GM18526 (cell line): ENCODE results near the gene PLD3.
A peak's percentile ranks its signal among the peaks of the same experiment; 100 is the strongest.

Experiments used
- POLR2A ChIP-seq: IDR thresholded peaks from 3 replicates; pipeline ENCODE4 v1.6.1; 2011; ENCODE audit not compliant: insufficient read length; ENCODE audit errors: extremely low read depth

The PLD3 gene

DNA sequence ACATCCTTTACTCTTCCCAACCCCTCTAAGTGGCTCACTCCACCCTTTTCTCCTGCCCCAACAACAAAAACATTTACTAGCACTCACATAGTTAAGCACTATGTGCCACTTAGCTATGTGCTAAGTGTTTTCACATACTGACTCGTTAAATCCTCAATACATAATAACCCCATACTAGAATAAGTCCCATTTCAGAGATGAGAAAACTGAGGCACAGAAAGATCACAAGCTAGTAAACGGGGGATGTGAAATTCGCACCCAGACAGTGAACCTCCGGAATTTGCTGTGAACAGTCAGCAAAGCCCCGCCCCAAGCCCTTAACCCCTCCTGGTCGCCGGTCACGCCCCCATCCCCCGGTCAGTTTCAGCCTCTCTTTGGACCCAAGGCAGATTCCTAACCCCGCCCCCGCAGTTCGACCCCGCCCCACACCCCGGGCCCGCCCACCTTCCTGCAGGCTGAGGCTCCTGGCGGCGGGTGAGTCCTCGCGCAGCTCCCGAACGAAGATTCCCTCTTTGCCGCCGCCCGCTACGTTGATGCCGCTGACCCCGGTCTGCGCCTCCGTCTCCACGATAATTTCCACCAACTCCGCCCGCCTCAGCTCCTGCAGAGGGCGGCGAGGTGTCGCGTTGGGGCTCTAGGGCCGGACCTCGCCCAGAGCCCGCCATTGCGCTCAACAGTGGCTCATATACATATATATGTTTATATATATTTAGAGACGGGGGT, 54.9 kb downstream of the PLD3 start:
- no peak for TF ChIP-seq POLR2A

DNA sequence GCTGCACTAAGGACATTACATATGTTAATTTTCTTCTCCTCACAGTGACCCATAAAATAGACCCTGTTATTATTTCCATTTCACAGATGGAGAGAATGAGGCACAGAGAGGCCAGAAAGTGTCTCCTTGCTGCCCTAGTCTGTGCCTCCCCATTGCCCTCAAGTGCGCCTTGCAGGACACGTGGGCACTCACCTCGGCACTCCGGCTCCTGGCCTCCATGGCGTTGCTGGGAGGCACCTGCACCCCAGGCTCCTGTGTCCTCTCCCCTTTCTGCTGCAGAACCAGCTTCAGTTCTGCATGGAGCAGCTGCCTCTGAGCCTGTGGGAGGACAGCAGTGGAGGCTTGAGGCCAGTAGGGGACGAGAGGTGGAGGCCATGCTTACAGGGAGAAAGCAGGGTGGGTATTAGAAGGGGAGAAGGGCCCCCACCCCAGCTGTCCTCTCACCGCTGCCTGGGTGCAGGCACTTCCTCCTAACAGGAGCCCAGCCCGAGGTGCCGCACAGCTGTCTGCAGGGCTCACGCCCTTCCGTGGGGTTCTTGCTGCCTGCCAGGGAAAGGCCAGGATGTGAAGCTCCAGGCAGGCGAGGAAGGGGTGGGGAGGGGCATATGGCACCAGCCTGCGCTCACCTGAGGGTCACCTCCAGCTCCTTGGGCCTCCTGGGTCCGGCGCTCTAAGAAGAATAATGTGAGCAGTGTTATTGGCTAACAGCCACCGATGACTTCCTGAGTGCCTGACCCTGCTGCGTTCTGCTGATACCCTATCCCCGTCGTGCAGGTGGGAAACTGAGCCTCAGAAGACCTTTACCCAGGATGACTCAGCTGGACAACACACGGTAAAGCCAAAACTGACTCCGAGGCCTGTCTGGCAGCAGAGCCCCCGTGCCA, 59.5 kb downstream of the PLD3 start:
- no peak for TF ChIP-seq POLR2A

DNA sequence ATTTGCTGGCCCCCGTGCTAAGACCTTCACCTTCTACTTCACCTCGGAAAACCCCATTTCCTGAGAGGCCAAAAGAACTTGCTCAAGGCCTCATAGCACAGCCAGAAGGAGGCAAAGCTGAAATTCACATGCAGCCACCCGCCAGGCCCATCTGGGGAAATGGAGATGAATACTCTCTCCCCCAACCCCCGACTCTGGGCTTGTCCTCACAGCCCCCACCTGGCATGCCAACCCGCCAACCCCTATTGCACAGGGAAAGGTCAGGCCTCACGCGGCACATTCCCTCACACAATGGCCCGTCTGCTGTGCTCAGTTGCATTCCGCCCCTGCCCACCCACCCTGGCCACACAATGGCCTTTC, 61.5 kb downstream of the PLD3 start:
- no peak for TF ChIP-seq POLR2A

DNA sequence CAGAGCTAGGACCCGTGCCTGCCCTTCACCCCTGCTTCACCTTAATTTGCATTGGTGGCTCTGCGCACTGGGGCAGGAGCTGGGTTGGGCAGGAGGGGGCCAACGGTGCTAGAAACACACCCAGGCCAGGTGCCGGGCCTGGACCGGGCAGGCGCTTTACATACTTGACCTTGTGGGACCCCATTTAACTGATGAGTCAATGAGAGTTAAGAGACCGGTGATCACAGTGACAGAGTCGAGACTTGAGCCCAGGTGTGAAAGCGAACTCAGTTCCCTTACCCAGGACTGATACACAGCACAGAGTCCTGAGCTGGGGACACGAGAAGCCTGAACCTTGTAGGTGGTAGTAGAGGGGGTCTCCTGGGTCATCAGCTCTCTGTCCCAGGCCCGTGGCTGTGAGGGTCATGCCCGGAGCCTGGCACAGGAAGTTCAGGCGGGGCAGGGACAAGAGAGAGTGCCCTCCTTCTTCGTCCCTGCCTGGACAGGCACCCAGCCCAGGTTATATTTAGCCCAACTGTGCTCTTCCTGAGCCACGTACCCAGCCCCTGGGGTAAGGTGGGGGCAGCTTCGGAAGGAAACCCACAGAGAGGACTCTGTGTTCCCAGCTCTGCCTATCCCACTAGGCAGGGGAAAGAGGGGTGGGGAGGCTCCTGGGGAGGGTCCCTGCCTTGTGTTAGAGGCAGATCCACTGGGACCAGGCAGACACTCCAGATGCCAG, 62.8 kb downstream of the PLD3 start:
- TF ChIP-seq POLR2A: no peak

DNA sequence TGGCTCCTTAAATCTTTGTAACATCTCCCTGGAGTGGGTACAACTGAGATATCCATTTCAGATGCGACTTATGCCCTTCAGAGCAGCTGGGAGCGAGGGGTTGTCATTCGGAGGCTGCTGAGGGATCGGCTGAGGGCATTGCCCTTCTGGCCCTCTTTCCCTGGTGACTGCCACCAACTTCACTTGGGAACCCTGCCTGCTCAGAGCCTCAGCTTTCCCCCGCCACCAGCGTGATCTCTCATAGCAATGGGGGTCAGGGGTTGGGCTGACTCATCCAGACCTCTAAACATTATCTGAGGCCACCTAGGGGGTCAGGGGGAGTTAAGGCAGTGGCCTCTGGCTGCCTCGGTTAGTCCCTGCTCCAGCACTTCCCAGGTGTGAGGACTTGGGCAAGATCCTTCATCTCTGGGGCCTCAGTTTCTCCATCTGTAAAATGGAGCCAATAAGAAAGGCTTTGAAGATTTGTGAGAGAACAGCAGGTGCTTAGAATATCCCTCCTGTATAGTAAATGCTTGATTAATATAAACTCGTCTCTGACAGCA, 63.5 kb downstream of the PLD3 start:
- no peak for TF ChIP-seq POLR2A

DNA sequence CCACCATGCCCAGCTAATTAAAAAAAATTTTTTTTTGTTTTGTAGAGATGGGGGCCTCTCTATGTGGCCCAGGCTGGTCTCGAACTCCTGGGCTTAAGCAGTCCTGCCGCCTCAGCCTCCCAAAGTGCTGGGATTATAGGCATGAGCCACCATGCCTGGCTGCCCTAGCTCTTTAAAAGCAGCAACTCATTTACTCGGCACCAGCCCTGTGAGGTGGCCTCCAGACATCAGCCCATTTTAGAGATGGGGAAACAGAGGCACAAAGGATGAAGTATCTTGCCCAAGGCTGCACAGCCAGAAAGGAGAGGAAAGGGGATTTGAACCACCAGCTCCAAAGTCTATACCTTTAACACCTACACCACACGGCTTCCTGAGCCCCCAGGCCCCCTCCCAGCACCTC, 64.4 kb downstream of the PLD3 start:
- TF ChIP-seq POLR2A: no peak

DNA sequence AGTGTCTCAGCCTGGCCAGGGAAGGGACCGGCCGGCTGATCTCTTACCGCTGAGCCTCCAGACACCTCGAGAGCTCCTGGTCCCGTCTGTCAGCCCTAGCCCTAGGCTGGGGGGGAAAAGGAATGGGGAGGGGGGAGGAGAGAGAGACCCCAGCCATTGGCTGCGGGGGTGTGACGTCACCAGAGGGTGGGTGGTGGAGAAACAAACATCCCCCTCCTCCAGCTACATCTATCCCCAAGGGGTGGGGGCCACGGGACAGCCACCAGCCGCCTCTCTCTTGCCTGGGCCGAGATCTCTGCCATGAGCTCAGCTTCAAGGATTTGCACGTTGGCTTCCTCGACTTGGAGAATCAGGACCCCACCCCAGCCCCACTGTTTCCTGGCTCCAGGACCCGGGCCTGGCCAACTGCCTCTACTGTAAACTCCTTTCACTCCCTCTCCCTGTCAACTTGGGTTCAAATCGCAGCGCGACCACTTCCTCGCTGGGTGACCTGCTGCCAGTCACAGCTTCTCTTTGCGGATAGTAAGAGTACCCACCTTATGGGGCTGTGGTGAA, 64.9 kb downstream of the PLD3 start, which contains the start of gene PRX:
Gene PRX, minus strand, starts transcription at position 88 of the 555 bp plus-strand sequence. CDS start 5,446 bp downstream, outside the sequence.
- TF ChIP-seq POLR2A: no peak

DNA sequence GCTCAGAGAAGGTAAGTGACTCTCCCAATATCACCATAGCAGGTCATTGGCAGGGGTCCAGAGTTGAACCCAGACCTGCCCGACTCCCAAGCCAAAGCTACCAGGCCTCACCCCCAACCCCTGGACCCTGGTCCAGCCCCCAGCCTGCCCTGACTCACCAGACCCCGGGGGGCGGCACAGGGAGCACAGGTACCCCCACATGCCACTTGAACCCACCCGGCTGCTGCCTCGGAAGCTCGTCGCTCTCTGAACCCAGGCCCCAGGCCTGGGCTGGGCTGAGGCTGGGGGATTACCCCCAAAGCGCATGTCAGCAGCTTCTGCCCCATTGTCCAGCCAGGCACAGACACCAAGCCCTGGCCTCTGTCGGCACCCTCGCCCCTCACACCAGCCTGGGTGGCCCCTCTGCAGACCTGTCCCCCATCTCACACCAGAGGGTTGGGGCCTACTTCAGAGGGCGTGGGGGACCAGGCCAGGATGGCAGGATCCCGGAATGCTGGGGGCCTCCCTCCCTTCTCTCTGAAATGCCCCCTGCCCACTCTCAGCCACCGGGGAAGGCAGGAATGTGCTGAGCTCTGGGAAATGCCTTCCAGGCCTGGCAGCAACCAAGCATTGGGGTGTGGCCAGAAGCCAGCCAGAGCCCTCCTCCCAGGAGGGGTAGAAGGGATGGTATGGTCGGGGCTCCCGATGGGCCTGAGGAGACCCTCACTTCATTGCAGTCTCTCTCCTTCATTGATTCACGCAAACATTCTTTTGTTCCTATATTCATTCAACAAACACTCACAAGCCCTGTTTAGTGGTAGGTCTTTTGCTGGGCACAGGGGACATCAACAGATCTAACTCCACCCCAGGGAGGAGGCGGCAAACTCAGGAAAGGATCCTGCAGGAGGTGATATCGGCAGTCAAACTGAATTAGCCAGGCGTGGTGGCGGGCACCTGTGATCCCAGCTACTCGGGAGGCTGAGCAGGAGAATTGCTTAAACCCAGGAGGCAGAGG, 66.3 kb downstream of the PLD3 start:
- no peak for TF ChIP-seq POLR2A

DNA sequence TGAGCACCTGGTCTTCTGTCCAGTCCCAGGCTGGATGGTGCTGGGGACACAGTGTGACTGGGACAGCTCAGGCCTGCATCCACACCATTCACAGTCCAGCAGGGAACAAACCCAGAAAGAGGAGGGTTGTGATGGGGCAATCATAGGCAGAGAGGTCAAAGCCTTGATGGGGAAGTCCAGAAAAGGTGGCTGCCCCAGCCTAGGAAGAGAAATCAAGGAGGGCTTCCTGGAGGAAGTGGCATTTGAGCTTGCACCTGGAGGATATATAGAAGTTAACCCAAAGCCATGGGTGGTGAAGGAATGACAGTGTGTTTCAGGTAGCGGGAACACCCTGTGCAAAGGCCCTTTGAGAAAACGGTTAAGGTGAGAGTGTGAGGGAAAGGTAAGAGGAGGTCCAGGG, 67.3 kb downstream of the PLD3 start:
- TF ChIP-seq POLR2A: no peak

DNA sequence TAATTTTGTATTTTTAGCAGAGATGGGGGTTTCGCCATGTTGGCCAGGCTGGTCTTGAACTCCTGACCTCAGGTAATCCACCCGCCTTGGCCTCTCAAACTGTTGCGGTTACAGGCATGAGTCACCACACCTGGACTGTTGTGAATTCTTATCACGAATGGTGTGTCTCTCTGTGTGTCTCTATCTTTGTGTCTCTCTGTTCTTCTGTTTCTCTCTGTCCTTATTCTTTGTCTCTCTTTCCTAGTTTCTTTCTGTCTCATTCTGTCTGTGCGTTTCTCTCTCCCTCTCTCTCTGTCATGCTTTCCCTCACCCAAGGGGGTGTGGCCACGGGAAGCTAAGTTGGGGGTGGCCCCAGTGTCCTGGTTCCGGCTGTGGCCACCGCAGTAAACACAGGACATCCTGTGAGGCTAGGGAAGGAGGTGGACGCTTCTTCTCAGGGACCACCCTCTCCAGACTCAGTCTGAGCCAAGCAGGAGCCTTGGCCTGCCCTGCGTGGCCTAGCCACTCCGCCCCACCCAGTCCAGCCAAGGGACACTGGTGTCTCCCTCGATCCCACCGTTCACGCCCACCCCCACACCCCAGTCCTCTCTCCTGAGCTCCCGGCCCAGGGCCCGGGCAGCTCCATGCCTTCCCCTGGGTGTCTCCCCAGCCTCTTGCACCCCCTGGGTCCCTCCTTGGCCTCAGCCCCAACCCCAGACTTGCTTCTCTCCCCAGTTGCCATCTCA, 68.6 kb downstream of the PLD3 start:
- TF ChIP-seq POLR2A: peak; percentile 14

DNA sequence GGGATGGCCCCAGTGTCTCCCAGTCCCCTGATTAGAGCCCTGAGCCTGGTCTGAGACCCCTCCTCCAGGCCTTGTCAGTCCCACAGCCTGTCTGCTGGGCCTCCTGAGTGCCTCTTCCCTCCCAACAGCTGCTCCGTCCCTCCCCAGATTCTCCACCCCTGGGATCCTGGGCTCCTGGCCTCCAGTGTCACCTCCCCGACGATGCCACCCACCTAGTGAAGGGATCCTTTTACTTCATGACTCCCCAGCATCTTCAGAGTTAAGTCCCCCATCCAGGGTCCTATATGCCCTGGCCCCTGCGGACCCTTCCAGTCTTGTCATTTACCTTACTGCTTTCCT, 69.1 kb downstream of the PLD3 start:
- no peak for TF ChIP-seq POLR2A

DNA sequence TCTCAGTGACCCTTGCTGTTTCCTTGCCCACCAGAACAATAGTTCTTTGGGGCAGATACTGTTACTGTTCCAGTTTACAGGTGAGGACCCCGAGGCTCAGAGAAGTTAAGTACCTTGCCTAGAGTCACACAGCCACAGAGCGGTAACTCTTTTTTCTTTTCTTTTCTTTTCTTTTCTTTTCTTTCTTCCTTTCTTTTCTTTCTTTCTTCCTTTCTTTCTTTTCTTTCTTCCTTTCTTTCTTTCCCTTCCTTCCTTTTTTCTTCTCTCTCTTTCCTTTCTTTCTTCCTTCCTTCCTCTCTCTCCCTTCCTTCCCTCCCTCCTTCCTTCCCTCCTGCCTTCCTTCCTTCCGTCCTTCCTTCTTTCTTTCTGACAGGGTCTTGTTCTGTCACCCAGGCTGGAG, 69.5 kb downstream of the PLD3 start:
- TF ChIP-seq POLR2A: no peak

DNA sequence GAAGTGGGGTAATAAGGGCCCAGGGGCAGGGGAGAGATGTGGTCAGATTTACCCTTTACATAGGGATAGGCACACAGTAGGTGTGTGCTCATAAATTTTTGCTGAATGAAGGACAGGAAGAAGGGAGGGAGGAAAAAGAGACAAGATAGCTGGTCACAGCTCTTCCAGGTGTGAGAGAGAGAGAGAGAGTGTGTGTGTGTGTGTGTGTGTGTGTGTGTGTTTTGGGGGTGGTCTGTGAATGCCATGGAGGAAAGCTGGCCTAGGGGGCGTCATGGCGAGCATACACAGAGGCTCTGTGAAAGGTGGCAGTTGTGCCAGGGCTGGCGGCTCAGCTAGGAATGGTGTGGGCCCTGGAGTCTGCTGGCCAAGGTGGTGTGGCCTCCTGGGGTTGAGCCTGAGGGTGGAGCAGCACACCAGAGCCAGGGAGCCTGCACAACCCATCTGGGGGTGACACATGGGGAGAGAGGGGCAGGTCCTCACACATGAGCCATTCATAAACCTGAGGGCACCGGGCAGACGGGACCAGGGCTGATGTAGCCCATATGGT, 70.6 kb downstream of the PLD3 start:
- no peak for TF ChIP-seq POLR2A
